Measurements from ENCODE around the gene CFAP61.

- TF ChIP-seq, protein P1, sequence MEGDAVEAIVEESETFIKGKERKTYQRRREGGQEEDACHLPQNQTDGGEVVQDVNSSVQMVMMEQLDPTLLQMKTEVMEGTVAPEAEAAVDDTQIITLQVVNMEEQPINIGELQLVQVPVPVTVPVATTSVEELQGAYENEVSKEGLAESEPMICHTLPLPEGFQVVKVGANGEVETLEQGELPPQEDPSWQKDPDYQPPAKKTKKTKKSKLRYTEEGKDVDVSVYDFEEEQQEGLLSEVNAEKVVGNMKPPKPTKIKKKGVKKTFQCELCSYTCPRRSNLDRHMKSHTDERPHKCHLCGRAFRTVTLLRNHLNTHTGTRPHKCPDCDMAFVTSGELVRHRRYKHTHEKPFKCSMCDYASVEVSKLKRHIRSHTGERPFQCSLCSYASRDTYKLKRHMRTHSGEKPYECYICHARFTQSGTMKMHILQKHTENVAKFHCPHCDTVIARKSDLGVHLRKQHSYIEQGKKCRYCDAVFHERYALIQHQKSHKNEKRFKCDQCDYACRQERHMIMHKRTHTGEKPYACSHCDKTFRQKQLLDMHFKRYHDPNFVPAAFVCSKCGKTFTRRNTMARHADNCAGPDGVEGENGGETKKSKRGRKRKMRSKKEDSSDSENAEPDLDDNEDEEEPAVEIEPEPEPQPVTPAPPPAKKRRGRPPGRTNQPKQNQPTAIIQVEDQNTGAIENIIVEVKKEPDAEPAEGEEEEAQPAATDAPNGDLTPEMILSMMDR (IDR thresholded peaks at IDR 0.05 in 8 of 11, conservative IDR thresholded peaks at IDR 0.05 in 3 of 11), result no peak
- no peak for TF ChIP-seq POLR2A (IDR thresholded peaks at IDR 0.05)
Observed at GRCh38 chr20:20317195-20317594, 264.9 kb downstream of the CFAP61 start.
